Stimulated activated memory B cell treated with anti-CD40 and anti-IgM and Interleukin-4, amounts not matched to agents 10 μg/mL and 1 μg/mL and 100 μg/mL, for 72 hours (primary cell): ENCODE results near the gene WNT6.

ENCODE experiments used
- ATAC-seq: fragments of 150-1000 bp; cut with Tn5 transposase; 2 replicates; pipeline ENCODE4 v1.10.0; 2021
- H3K27ac Mint-ChIP-seq: one replicate; pipeline ENCODE4 v1.8.0; 2022; ENCODE audit warnings: mild to moderate bottlenecking, mixed read lengths
- H3K27me3 Mint-ChIP-seq: one replicate; pipeline ENCODE4 v1.8.0; 2022; ENCODE audit warnings: mixed read lengths
- H3K36me3 Mint-ChIP-seq: one replicate; pipeline ENCODE4 v1.8.0; 2022; ENCODE audit warnings: mixed read lengths
- H3K4me1 Mint-ChIP-seq: one replicate; pipeline ENCODE4 v1.8.0; 2022; ENCODE audit warnings: mixed read lengths
- H3K4me3 Mint-ChIP-seq: one replicate; pipeline ENCODE4 v1.8.0; 2022; ENCODE audit warnings: mild to moderate bottlenecking, moderate library complexity, mixed read lengths
- H3K9me3 Mint-ChIP-seq: one replicate; pipeline ENCODE4 v1.8.0; 2022; ENCODE audit warnings: mixed read lengths

The WNT6 gene

GRCh38 chr2:218859988-218860831 lies 605 bp downstream of the WNT6 start:
- peak overlapping the region; percentile 69 for H3K4me3 Mint-ChIP-seq
- H3K27me3 Mint-ChIP-seq = peaks cover 99% of the 10 kb centered on the region
- H3K9me3 Mint-ChIP-seq = no peaks in the 10 kb centered on the region
- H3K27ac Mint-ChIP-seq = no peak overlapping the region
- no peak for ATAC-seq
- no peaks in the 10 kb centered on the region for H3K36me3 Mint-ChIP-seq
- peaks cover 25% of the 10 kb centered on the region for H3K4me1 Mint-ChIP-seq

GRCh38 chr2:218860950-218861381 lies 1.4 kb downstream of the WNT6 start:
- ATAC-seq = no peak
- Mint-ChIP-seq H3K36me3 (no peaks in the 10 kb centered on the region), H3K9me3 (no peaks in the 10 kb centered on the region), H3K27me3 (peaks cover 99% of the 10 kb centered on the region), H3K4me3 (no peak overlapping the region), H3K27ac (no peak overlapping the region), H3K4me1 (peaks cover 25% of the 10 kb centered on the region)

- no peaks in the 10 kb centered on the region for H3K9me3 Mint-ChIP-seq
- peaks cover 93% of the 10 kb centered on the region for H3K27me3 Mint-ChIP-seq
- no peak for ATAC-seq
- H3K4me1 Mint-ChIP-seq = peaks cover 25% of the 10 kb centered on the region
- H3K27ac Mint-ChIP-seq = no peak overlapping the region
- no peaks in the 10 kb centered on the region for H3K36me3 Mint-ChIP-seq
- no peak overlapping the region for H3K4me3 Mint-ChIP-seq
Measured at GRCh38 chr2:218861645-218862318, 2.2 kb downstream of the WNT6 start.

- ATAC-seq = no peak
- Mint-ChIP-seq H3K36me3 (no peaks in the 10 kb centered on the region), H3K9me3 (no peaks in the 10 kb centered on the region), H3K4me3 (no peak overlapping the region), H3K27ac (no peak overlapping the region), H3K27me3 (peaks cover 80% of the 10 kb centered on the region), H3K4me1 (peaks cover 25% of the 10 kb centered on the region)
Measured at GRCh38 chr2:218863021-218863520, 3.5 kb downstream of the WNT6 start.

- Mint-ChIP-seq H3K4me3 (no peak overlapping the region), H3K27ac (no peak overlapping the region), H3K36me3 (no peaks in the 10 kb centered on the region), H3K9me3 (no peaks in the 10 kb centered on the region), H3K4me1 (peaks cover 15% of the 10 kb centered on the region), H3K27me3 (peaks cover 57% of the 10 kb centered on the region)
- no peak for ATAC-seq
Measured at GRCh38 chr2:218865396-218865795, 5.8 kb downstream of the WNT6 start.

- Mint-ChIP-seq H3K4me3 (no peak overlapping the region), H3K4me1 (peaks cover 14% of the 10 kb centered on the region), H3K9me3 (no peaks in the 10 kb centered on the region), H3K36me3 (no peaks in the 10 kb centered on the region), H3K27me3 (peaks cover 51% of the 10 kb centered on the region), H3K27ac (no peak overlapping the region)
- ATAC-seq = no peak
Measured at GRCh38 chr2:218865999-218866398, 6.4 kb downstream of the WNT6 start.

- H3K36me3 Mint-ChIP-seq = no peaks in the 10 kb centered on the region
- no peak overlapping the region for H3K27ac Mint-ChIP-seq
- H3K4me1 Mint-ChIP-seq = peaks cover 24% of the 10 kb centered on the region
- H3K9me3 Mint-ChIP-seq = no peaks in the 10 kb centered on the region
- H3K4me3 Mint-ChIP-seq = no peak overlapping the region
- H3K27me3 Mint-ChIP-seq = peaks cover 50% of the 10 kb centered on the region
- ATAC-seq = no peak
Measured at GRCh38 chr2:218867900-218868299, 8.3 kb downstream of the WNT6 start.

GRCh38 chr2:218869064-218869463 lies 9.5 kb downstream of the WNT6 start:
- no peaks in the 10 kb centered on the region for H3K36me3 Mint-ChIP-seq
- no peak for ATAC-seq
- peaks cover 48% of the 10 kb centered on the region for H3K27me3 Mint-ChIP-seq
- H3K9me3 Mint-ChIP-seq = no peaks in the 10 kb centered on the region
- no peak overlapping the region for H3K27ac Mint-ChIP-seq
- peaks cover 30% of the 10 kb centered on the region for H3K4me1 Mint-ChIP-seq
- no peak overlapping the region for H3K4me3 Mint-ChIP-seq

- no peaks in the 10 kb centered on the region for H3K36me3 Mint-ChIP-seq
- H3K27me3 Mint-ChIP-seq = peaks cover 35% of the 10 kb centered on the region
- ATAC-seq = peak; percentile 10
- no peak overlapping the region for H3K27ac Mint-ChIP-seq
- H3K4me1 Mint-ChIP-seq = peaks cover 30% of the 10 kb centered on the region
- peak overlapping the region; percentile 72 for H3K4me3 Mint-ChIP-seq
- H3K9me3 Mint-ChIP-seq = no peaks in the 10 kb centered on the region
Measured at GRCh38 chr2:218870984-218871344, 11.4 kb downstream of the WNT6 start.

- no peaks in the 10 kb centered on the region for H3K9me3 Mint-ChIP-seq
- H3K36me3 Mint-ChIP-seq = no peaks in the 10 kb centered on the region
- peak overlapping the region; percentile 73 for H3K4me3 Mint-ChIP-seq
- ATAC-seq = peak; percentile 61
- H3K27me3 Mint-ChIP-seq = peaks cover 33% of the 10 kb centered on the region
- peaks cover 33% of the 10 kb centered on the region for H3K4me1 Mint-ChIP-seq
- H3K27ac Mint-ChIP-seq = peak overlapping the region; percentile 9
Measured at GRCh38 chr2:218871345-218872302, 12.0 kb downstream of the WNT6 start.

GRCh38 chr2:218872645-218873358 lies 13.2 kb downstream of the WNT6 start:
- no peaks in the 10 kb centered on the region for H3K9me3 Mint-ChIP-seq
- no peak overlapping the region for H3K27ac Mint-ChIP-seq
- no peak for ATAC-seq
- peaks cover 33% of the 10 kb centered on the region for H3K27me3 Mint-ChIP-seq
- H3K4me1 Mint-ChIP-seq = peaks cover 42% of the 10 kb centered on the region
- peak overlapping the region; percentile 49 for H3K4me3 Mint-ChIP-seq
- no peaks in the 10 kb centered on the region for H3K36me3 Mint-ChIP-seq

- H3K9me3 Mint-ChIP-seq = no peaks in the 10 kb centered on the region
- no peak overlapping the region for H3K27ac Mint-ChIP-seq
- H3K36me3 Mint-ChIP-seq = no peaks in the 10 kb centered on the region
- peaks cover 33% of the 10 kb centered on the region for H3K27me3 Mint-ChIP-seq
- ATAC-seq = peak; percentile 59
- H3K4me3 Mint-ChIP-seq = peak overlapping the region; percentile 49
- peaks cover 42% of the 10 kb centered on the region for H3K4me1 Mint-ChIP-seq
Measured at GRCh38 chr2:218873359-218874194, 14.0 kb downstream of the WNT6 start.

GRCh38 chr2:218875692-218876246 lies 16.2 kb downstream of the WNT6 start:
- Mint-ChIP-seq H3K9me3 (no peaks in the 10 kb centered on the region), H3K36me3 (no peaks in the 10 kb centered on the region), H3K4me3 (no peak overlapping the region), H3K27ac (no peak overlapping the region), H3K27me3 (peaks cover 33% of the 10 kb centered on the region), H3K4me1 (peaks cover 53% of the 10 kb centered on the region)
- no peak for ATAC-seq
